Ishikawa (cell line): ENCODE data around the gene IL36RN.

ENCODE experiments used
- CEBPB ChIP-seq: IDR thresholded peaks from 2 replicates; pipeline ENCODE4 v1.6.1; 2012
- CREB1 ChIP-seq: IDR thresholded peaks from 2 replicates; pipeline ENCODE4 v1.6.1; 2012; ENCODE audit warnings: low read depth
- EP300 ChIP-seq: IDR thresholded peaks from 2 replicates; pipeline ENCODE4 v1.6.1; 2012; ENCODE audit warnings: borderline replicate concordance
- FOXM1 ChIP-seq: IDR thresholded peaks from 2 replicates; pipeline ENCODE4 v1.6.1; 2012; ENCODE audit warnings: low read depth, borderline replicate concordance
- RAD21 ChIP-seq: IDR thresholded peaks from 2 replicates; pipeline ENCODE4 v1.6.1; 2012; ENCODE audit warnings: low read depth
- TAF1 ChIP-seq: IDR thresholded peaks from 2 replicates; pipeline ENCODE4 v1.6.1; 2012; ENCODE audit warnings: low read depth, mild to moderate bottlenecking
- YY1 ChIP-seq: IDR thresholded peaks from 2 replicates; pipeline ENCODE4 v1.6.1; 2012; ENCODE audit warnings: low read depth
- TF ChIP-seq, protein P1 (sequence below): IDR thresholded peaks from 2 replicates; pipeline ENCODE4 v1.6.1; 2012
- TF ChIP-seq, protein P2 (sequence below): IDR thresholded peaks from 2 replicates; pipeline ENCODE4 v1.6.1; 2012; ENCODE audit warnings: low read depth, mild to moderate bottlenecking

DNA sequence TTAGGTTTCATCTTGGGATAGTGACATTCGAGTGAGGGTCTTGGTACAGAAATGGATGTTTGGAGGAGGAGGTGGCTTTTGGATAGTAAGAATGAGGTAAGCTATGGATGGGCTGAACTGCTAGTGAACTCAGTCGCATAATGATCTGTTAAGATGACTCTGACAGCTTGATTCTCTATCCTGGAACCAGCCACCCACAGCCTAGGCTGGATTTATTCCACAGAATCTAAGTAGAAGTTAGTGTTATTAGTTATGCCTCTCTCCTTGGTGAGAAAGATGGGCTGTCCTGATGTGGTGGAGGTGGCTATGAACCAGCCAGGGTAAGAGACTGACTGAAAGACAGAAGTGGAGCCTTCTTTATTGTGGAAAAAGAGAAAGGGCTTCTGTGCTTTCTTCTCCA, 31.3 kb upstream of the IL36RN start:
- TF ChIP-seq, protein P1, sequence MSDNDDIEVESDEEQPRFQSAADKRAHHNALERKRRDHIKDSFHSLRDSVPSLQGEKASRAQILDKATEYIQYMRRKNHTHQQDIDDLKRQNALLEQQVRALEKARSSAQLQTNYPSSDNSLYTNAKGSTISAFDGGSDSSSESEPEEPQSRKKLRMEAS, result no peak
- TF ChIP-seq YY1 (no peak), FOXM1 (no peak), EP300 (no peak), TAF1 (no peak), CREB1 (no peak), RAD21 (no peak), CEBPB (no peak)
- TF ChIP-seq, protein P2, sequence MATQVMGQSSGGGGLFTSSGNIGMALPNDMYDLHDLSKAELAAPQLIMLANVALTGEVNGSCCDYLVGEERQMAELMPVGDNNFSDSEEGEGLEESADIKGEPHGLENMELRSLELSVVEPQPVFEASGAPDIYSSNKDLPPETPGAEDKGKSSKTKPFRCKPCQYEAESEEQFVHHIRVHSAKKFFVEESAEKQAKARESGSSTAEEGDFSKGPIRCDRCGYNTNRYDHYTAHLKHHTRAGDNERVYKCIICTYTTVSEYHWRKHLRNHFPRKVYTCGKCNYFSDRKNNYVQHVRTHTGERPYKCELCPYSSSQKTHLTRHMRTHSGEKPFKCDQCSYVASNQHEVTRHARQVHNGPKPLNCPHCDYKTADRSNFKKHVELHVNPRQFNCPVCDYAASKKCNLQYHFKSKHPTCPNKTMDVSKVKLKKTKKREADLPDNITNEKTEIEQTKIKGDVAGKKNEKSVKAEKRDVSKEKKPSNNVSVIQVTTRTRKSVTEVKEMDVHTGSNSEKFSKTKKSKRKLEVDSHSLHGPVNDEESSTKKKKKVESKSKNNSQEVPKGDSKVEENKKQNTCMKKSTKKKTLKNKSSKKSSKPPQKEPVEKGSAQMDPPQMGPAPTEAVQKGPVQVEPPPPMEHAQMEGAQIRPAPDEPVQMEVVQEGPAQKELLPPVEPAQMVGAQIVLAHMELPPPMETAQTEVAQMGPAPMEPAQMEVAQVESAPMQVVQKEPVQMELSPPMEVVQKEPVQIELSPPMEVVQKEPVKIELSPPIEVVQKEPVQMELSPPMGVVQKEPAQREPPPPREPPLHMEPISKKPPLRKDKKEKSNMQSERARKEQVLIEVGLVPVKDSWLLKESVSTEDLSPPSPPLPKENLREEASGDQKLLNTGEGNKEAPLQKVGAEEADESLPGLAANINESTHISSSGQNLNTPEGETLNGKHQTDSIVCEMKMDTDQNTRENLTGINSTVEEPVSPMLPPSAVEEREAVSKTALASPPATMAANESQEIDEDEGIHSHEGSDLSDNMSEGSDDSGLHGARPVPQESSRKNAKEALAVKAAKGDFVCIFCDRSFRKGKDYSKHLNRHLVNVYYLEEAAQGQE, result no peak
